B cell (primary cell): ENCODE measurements around the gene TMOD4. TPM values are rescaled to one million over a fixed set of nuclear protein-coding genes. Genes with fewer than 3 reads are reported as not detected.

Experiments
- ATAC-seq: fragments of 200-7000 bp; cut with Tn5 transposase; one replicate; pipeline ENCODE4 v1.10.0; 2021; ENCODE audit warnings: low read depth, mild to moderate bottlenecking, moderate number of reproducible peaks, moderate library complexity
- CTCF ChIA-PET: fragments of 350-600 bp; sonication (Branson Sonifier 250); formaldehyde crosslinking; loops from one replicate; lab custom pipeline; 2021; ENCODE audit warnings: antibody characterized with exemption, inconsistent platforms; lab: Charles Lee
- POLR2A ChIA-PET: fragments of 350-600 bp; sonication (Branson Sonifier 250); formaldehyde crosslinking; loops from one replicate; lab custom pipeline; 2021; ENCODE audit warnings: antibody characterized with exemption; lab: Charles Lee
- DNase-seq: peaks from one replicate; pipeline ENCODE4 v3.0.0; 2013
- H2AFZ ChIP-seq: 2 replicates; pipeline ENCODE4 v1.6.1; 2012; ENCODE audit warnings: mild to moderate bottlenecking, low read depth, low read length; ENCODE audit not compliant: insufficient read depth, poor library complexity, severe bottlenecking
- H3K27ac ChIP-seq, 2 donors: 1 replicate in 1 of 2; 2 replicates in 1 of 2; pipeline ENCODE4 v1.5.1; 2012 to 2013; ENCODE audit warnings: low read length in 2 of 2, mild to moderate bottlenecking in 2 of 2, moderate library complexity in 1 of 2
- H3K27me3 ChIP-seq, 4 experiments: fragments of 200-600 bp in 1 of 4; sonication (generic) in 1 of 4; replicated peaks in 1 of 4; 1 replicate in 2 of 4; 2 replicates in 2 of 4; pipeline versions ENCODE4 v1.6.1 to v1.7.0; 2013 to 2016; ENCODE audit warnings: low read length in 3 of 4, mild to moderate bottlenecking in 2 of 4, mixed read lengths in 1 of 4, moderate library complexity in 1 of 4; ENCODE audit not compliant: insufficient read depth in 4 of 4, control insufficient read depth in 3 of 4; ENCODE audit errors: control extremely low read depth in 1 of 4
- H3K36me3 ChIP-seq, 2 experiments: replicated peaks in 1 of 2; 1 replicate in 1 of 2; 2 replicates in 1 of 2; pipeline versions ENCODE4 v1.6.1 to v1.7.1; 2013; ENCODE audit warnings: low read length in 1 of 2; ENCODE audit not compliant: insufficient read depth in 2 of 2, control insufficient read depth in 1 of 2; ENCODE audit errors: control extremely low read depth in 1 of 2, extremely low read depth in 1 of 2
- H3K4me1 ChIP-seq, 2 donors: fragments of 200-600 bp in 1 of 2; sonication (generic) in 1 of 2; 1 replicate in 1 of 2; 2 replicates in 1 of 2; pipeline versions ENCODE4 v1.5.1 to v1.6.1; 2013 to 2017; ENCODE audit warnings: low read length in 2 of 2; ENCODE audit not compliant: control insufficient read depth in 2 of 2, insufficient read depth in 2 of 2
- H3K4me2 ChIP-seq: replicated peaks from 2 replicates; pipeline ENCODE3; 2012; ENCODE audit warnings: mild to moderate bottlenecking, low read depth, low read length; ENCODE audit not compliant: poor library complexity, severe bottlenecking
- H3K4me3 ChIP-seq, 5 experiments: fragments of 200-600 bp in 1 of 5; sonication (generic) in 1 of 5; 1 replicate in 3 of 5; 2 replicates in 2 of 5; pipeline versions ENCODE4 v1.5.1 to v1.7.0; 2011 to 2016; ENCODE audit warnings: low read length in 4 of 5, mild to moderate bottlenecking in 4 of 5, low read depth in 2 of 5, control low read depth in 1 of 5, moderate library complexity in 1 of 5; ENCODE audit not compliant: insufficient read depth in 1 of 5; ENCODE audit errors: control extremely low read depth in 1 of 5, extremely low read depth in 1 of 5
- H3K79me2 ChIP-seq: fragments of 200-600 bp; sonication (generic); one replicate; pipeline ENCODE4 v1.6.0; 2016; ENCODE audit warnings: low read length; ENCODE audit not compliant: control insufficient read depth, insufficient read depth
- H3K9ac ChIP-seq: fragments of 200-600 bp; sonication (generic); 2 replicates; pipeline ENCODE4 v1.6.1; 2017; ENCODE audit warnings: mild to moderate bottlenecking, low read length, moderate library complexity
- H3K9me3 ChIP-seq, 3 donors: one replicate each; pipeline versions ENCODE4 v1.6.1 to v1.7.1; 2013; ENCODE audit warnings: low read length in 2 of 3; ENCODE audit not compliant: control insufficient read depth in 2 of 3, insufficient read depth in 1 of 3; ENCODE audit errors: control extremely low read depth in 1 of 3
- H4K20me1 ChIP-seq: 2 replicates; pipeline ENCODE4 v1.6.0; 2012; ENCODE audit warnings: mild to moderate bottlenecking, low read length; ENCODE audit not compliant: insufficient read depth, control insufficient read depth, poor library complexity, severe bottlenecking
- H3K27ac Mint-ChIP-seq: one replicate; pipeline ENCODE4 v1.8.0; 2021; ENCODE audit warnings: mixed read lengths
- H3K27me3 Mint-ChIP-seq: one replicate; pipeline ENCODE4 v1.8.0; 2021; ENCODE audit warnings: mixed read lengths
- H3K4me1 Mint-ChIP-seq: one replicate; pipeline ENCODE4 v1.8.0; 2021; ENCODE audit warnings: mixed read lengths
- H3K4me3 Mint-ChIP-seq: one replicate; pipeline ENCODE4 v1.8.0; 2021; ENCODE audit warnings: mixed read lengths
- H3K9me3 Mint-ChIP-seq: one replicate; pipeline ENCODE4 v1.8.0; 2022; ENCODE audit warnings: mixed read lengths; ENCODE audit not compliant: insufficient read depth
- EZH2 ChIP-seq: IDR thresholded peaks from 2 replicates; pipeline ENCODE4 v1.6.1; 2012; ENCODE audit warnings: borderline replicate concordance, low read depth, mild to moderate bottlenecking, moderate library complexity, low read length; ENCODE audit not compliant: insufficient read depth, poor library complexity, severe bottlenecking
- WGBS: methylation state at CpG from one replicate; pipeline ENCODE4 v1.1.5; 2013; ENCODE audit warnings: missing lambda C conversion rate; ENCODE audit not compliant: insufficient coverage; 5-methylcytosine and 5-hydroxymethylcytosine counted together
- intact Hi-C: fragments of 100-400 bp; cut with micrococcal nuclease; formaldehyde crosslinking; loops from one replicate; pipeline ENCODE4 v1.10.0; 2022
- polyA minus RNA-seq: library from RNA; depleted of rRNA, polyadenylated mRNA; stranded (reverse); fragments of >200 nt; gene quantifications from 2 replicates; pipeline ENCODE4 v1.2.3, GENCODE V29; 2012
- polyA plus RNA-seq: library from polyadenylated mRNA; depleted of rRNA; stranded (reverse); fragments of >200 nt; gene quantifications from 2 replicates; pipeline ENCODE4 v1.2.3, GENCODE V29; 2012
- total RNA-seq, 2 donors: library from RNA; stranded (reverse); fragments of 120-200 nt in 1 of 2; gene quantifications; 1 replicate in 1 of 2; 2 replicates in 1 of 2; pipeline versions ENCODE4 v1.2.3 to v1.2.4, GENCODE V29; 2013 to 2022
- TF ChIP-seq, protein P1 (sequence below): fragments of 200-600 bp; IDR thresholded peaks from one replicate; pipeline ENCODE4 v1.8.0; 2022; ENCODE audit warnings: antibody characterized with exemption, mild to moderate bottlenecking

TMOD4 gene
- total RNA-seq (3.5 and 5.1 TPM in 2 replicates), polyA plus RNA-seq (1.7 and 2.3 TPM in 2 replicates), polyA minus RNA-seq (1.1 TPM in 1 of 2 replicates, not detected in the other)
- total RNA-seq (2013), result 1.2 TPM

DNA sequence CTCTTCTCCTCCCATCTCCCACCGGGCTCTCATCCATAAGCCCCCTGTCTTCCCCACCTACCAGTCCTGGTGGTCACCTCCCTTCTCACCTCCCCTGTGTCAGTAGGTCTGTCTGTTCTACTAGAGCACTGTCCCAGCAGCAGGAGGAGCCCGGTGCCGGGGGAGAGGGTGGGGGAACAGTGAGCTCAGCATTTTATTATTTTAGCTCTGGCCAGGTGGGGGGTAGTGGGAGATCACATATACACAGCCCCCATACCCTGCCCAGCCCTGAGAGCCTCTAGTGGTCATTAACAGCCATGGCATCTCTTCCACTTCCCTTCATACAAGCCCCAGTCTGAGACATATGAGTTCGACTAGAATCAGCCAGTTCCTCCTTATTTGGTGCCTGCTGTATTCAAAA lies at the start of gene TMOD4:
TSS of gene TMOD4 (minus strand) at position 119 of the 400 bp plus-strand sequence. CDS start 1,106 bp downstream, outside the sequence.
- Mint-ChIP-seq H3K27me3 (no peaks in the 10 kb centered on the region), H3K27ac (peak within 1 kb of the TSS; percentile 32), H3K9me3 (no peaks in the 10 kb centered on the region), H3K4me1 (peaks cover 2% of the 10 kb centered on the region), H3K4me3 (no peak within 1 kb of the TSS)
- TF ChIP-seq, protein P1, sequence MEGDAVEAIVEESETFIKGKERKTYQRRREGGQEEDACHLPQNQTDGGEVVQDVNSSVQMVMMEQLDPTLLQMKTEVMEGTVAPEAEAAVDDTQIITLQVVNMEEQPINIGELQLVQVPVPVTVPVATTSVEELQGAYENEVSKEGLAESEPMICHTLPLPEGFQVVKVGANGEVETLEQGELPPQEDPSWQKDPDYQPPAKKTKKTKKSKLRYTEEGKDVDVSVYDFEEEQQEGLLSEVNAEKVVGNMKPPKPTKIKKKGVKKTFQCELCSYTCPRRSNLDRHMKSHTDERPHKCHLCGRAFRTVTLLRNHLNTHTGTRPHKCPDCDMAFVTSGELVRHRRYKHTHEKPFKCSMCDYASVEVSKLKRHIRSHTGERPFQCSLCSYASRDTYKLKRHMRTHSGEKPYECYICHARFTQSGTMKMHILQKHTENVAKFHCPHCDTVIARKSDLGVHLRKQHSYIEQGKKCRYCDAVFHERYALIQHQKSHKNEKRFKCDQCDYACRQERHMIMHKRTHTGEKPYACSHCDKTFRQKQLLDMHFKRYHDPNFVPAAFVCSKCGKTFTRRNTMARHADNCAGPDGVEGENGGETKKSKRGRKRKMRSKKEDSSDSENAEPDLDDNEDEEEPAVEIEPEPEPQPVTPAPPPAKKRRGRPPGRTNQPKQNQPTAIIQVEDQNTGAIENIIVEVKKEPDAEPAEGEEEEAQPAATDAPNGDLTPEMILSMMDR, result peak; percentile 54
- TF ChIP-seq EZH2, result no peak
- Histone ChIP-seq H3K9me3 (no peaks in the 10 kb centered on the region), H4K20me1 (no peaks in the 10 kb centered on the region), H3K79me2 (no peaks in the 10 kb centered on the region), H2AFZ (no peak within 1 kb of the TSS), H3K4me3 (no peak within 1 kb of the TSS), H3K4me1 (no peaks in the 10 kb centered on the region), H3K9ac (no peak within 1 kb of the TSS), H3K4me2 (no peak within 1 kb of the TSS), H3K36me3 (peaks cover 8 to 47% of the 10 kb centered on the region in 2 experiments), H3K27ac (no peak within 1 kb of the TSS), H3K27me3 (no peaks in the 10 kb centered on the region)
- ATAC-seq, result peak; percentile 69
- ChIA-PET CTCF (interaction anchor here (1.0 to 2.3 kb wide), 6 partner anchors 9 to 76 kb away, joined by 3 to 9 read pairs (median 4); partner anchors contain the start of genes SCNM1, TNFAIP8L2 and VPS72), POLR2A (interaction anchor here (1.0 kb wide), 1 partner anchor 14 kb away, joined by 4 read pairs; the partner anchor contains the start of gene VPS72)
- no peak for DNase-seq
- 0% methylated on average over 1 of the region's 4 CpGs for WGBS
- intact Hi-C loops, result no loop called here

DNA sequence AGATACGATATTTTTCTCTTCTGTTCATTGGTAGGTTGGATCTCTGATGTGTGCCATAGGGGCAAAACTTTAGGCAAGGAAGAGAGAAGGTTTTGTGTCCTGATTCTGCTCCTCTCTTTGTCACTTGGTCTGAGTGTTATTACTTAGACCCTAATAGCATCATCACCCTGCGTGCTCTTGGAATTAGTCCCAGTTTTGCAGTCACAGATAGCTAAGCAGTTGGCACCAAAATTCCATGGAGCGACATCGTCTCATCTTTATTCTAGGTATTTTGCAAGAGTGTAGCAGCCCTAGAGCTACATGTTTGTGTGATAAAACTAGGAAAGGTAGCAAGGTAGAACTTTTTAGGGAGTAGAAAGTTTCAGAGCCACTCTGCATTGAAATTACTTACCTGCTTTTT lies 46.3 kb upstream of the TMOD4 start:
- Mint-ChIP-seq H3K4me3 (no peak overlapping the region), H3K27ac (no peak overlapping the region), H3K27me3 (no peaks in the 10 kb centered on the region), H3K4me1 (peaks cover 2% of the 10 kb centered on the region), H3K9me3 (no peaks in the 10 kb centered on the region)
- Histone ChIP-seq H4K20me1 (peaks cover 44% of the 10 kb centered on the region), H2AFZ (no peak overlapping the region), H3K4me3 (no peak overlapping the region), H3K27me3 (no peaks in the 10 kb centered on the region), H3K9me3 (no peaks in the 10 kb centered on the region), H3K27ac (no peak overlapping the region), H3K9ac (no peak overlapping the region), H3K4me2 (no peak overlapping the region), H3K36me3 (peaks cover 7 to 33% of the 10 kb centered on the region in 2 experiments), H3K79me2 (peaks cover 68% of the 10 kb centered on the region), H3K4me1 (no peaks in the 10 kb centered on the region)
- ChIA-PET CTCF (interaction anchor here (0.6 kb wide), 1 partner anchor 13 kb away, joined by 3 read pairs; no protein-coding TSS in a partner anchor), POLR2A (no interaction called here)
- no peak for ATAC-seq
- DNase-seq, result no peak
- TF ChIP-seq EZH2, result no peak
- TF ChIP-seq, protein P1, result no peak
- intact Hi-C loops, result no loop called here
- WGBS, result 100% methylated on average over 3 of the region's 4 CpGs
